HepG2 (cell line): Measurements from ENCODE around the gene VWC2L. TPM values are rescaled to one million over a fixed set of nuclear protein-coding genes. Genes with fewer than 3 reads are reported as not detected.

Experiments
- ARID2 ChIP-seq: sonication (generic); formaldehyde crosslinking; IDR thresholded peaks from 2 replicates; pipeline ENCODE4 v1.8.1; 2022; ENCODE audit warnings: mild to moderate bottlenecking, missing genetic modification reagents, borderline replicate concordance
- CHD2 ChIP-seq: IDR thresholded peaks from 2 replicates; pipeline ENCODE4 v1.6.1; 2011; ENCODE audit warnings: low read depth, low read length, improper control_type of control experiment
- IRF1 ChIP-seq: sonication (generic); formaldehyde crosslinking; IDR thresholded peaks from 2 replicates; pipeline ENCODE4 v1.4.0; 2020; ENCODE audit warnings: low read depth, mild to moderate bottlenecking, missing genetic modification reagents
- MEIS1 ChIP-seq: sonication (generic); formaldehyde crosslinking; IDR thresholded peaks from 2 replicates; pipeline ENCODE4 v1.9.0; 2021; ENCODE audit warnings: mild to moderate bottlenecking, missing genetic modification reagents, moderate library complexity, borderline replicate concordance
- TEAD2 ChIP-seq: sonication (generic); formaldehyde crosslinking; IDR thresholded peaks from 2 replicates; pipeline ENCODE4 v1.9.0; 2021; ENCODE audit warnings: missing genetic modification reagents
- ZNF317 ChIP-seq: sonication (generic); formaldehyde crosslinking; IDR thresholded peaks from 2 replicates; pipeline ENCODE4 v1.5.0; 2020; ENCODE audit warnings: mild to moderate bottlenecking, missing genetic modification reagents
- ZNF710 ChIP-seq: sonication (generic); formaldehyde crosslinking; IDR thresholded peaks from 2 replicates; pipeline ENCODE4 v1.5.0; 2020; ENCODE audit warnings: mild to moderate bottlenecking, missing genetic modification reagents, borderline replicate concordance
- ZNF788 ChIP-seq: sonication (generic); formaldehyde crosslinking; IDR thresholded peaks from 2 replicates; pipeline ENCODE4 v1.5.0; 2020; ENCODE audit warnings: mild to moderate bottlenecking, missing genetic modification reagents, borderline replicate concordance
- polyA plus RNA-seq, 8 experiments: library from polyadenylated mRNA; depleted of rRNA in 3 of 8; stranded (reverse) in 7 of 8; unstranded in 1 of 8; fragments of >200 nt; fragmentation: Illumina TruSeq in 4 of 8; extraction: Trizol in 4 of 8; gene quantifications; 2 replicates each; pipeline versions ENCODE4 v1.2.1 to v1.2.3, GENCODE V29; 2011 to 2016; ENCODE audit warnings: low read depth in 4 of 8, missing spikeins in 1 of 8, mixed read lengths in 1 of 8; ENCODE audit not compliant: insufficient read depth in 1 of 8
- total RNA-seq, 5 experiments: library from RNA; depleted of rRNA; stranded (reverse); fragments of >200 nt; fragmentation: Illumina TruSeq; extraction: Trizol; gene quantifications; 2 replicates each; pipeline ENCODE4 v1.2.3, GENCODE V29; 2016; ENCODE audit warnings: low read depth in 1 of 5
- TF ChIP-seq, protein P1 (sequence below), 2 experiments: fragments of 450-650 bp in 1 of 2; sonication (generic) in 1 of 2; formaldehyde crosslinking in 1 of 2; IDR thresholded peaks; 2 replicates each; pipeline versions ENCODE4 v1.6.1 to v1.8.0; 2016 to 2022; ENCODE audit warnings: antibody characterized with exemption in 1 of 2, mild to moderate bottlenecking in 1 of 2, missing genetic modification reagents in 1 of 2
- TF ChIP-seq, protein P2 (sequence below): sonication (generic); formaldehyde crosslinking; IDR thresholded peaks from 2 replicates; pipeline ENCODE4 v1.5.0; 2020; ENCODE audit warnings: mild to moderate bottlenecking, missing genetic modification reagents
- TF ChIP-seq, protein P3 (sequence below): IDR thresholded peaks from 2 replicates; pipeline ENCODE4 v1.6.1; 2012; ENCODE audit warnings: low read depth, low read length, improper control_type of control experiment

The VWC2L gene
- total and polyA plus RNA-seq, 2 of the 13 experiments (the other 11 are each of a cell fraction or from before 2014, with no cell fraction given), result not detected

GRCh38 chr2:214410918-214411554, at the start of gene VWC2L (continued):
- TF ChIP-seq, protein P1, sequence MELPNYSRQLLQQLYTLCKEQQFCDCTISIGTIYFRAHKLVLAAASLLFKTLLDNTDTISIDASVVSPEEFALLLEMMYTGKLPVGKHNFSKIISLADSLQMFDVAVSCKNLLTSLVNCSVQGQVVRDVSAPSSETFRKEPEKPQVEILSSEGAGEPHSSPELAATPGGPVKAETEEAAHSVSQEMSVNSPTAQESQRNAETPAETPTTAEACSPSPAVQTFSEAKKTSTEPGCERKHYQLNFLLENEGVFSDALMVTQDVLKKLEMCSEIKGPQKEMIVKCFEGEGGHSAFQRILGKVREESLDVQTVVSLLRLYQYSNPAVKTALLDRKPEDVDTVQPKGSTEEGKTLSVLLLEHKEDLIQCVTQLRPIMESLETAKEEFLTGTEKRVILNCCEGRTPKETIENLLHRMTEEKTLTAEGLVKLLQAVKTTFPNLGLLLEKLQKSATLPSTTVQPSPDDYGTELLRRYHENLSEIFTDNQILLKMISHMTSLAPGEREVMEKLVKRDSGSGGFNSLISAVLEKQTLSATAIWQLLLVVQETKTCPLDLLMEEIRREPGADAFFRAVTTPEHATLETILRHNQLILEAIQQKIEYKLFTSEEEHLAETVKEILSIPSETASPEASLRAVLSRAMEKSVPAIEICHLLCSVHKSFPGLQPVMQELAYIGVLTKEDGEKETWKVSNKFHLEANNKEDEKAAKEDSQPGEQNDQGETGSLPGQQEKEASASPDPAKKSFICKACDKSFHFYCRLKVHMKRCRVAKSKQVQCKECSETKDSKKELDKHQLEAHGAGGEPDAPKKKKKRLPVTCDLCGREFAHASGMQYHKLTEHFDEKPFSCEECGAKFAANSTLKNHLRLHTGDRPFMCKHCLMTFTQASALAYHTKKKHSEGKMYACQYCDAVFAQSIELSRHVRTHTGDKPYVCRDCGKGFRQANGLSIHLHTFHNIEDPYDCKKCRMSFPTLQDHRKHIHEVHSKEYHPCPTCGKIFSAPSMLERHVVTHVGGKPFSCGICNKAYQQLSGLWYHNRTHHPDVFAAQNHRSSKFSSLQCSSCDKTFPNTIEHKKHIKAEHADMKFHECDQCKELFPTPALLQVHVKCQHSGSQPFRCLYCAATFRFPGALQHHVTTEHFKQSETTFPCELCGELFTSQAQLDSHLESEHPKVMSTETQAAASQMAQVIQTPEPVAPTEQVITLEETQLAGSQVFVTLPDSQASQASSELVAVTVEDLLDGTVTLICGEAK (IDR thresholded peaks at IDR 0.05), result no peak
- TF ChIP-seq, protein P1 (CRISPR knock-in tag; IDR thresholded peaks at IDR 0.05), result peak; percentile 78
- TF ChIP-seq ARID2 (peak; percentile 81; the same call in 1 of the 2 replicates), ZNF317 (CRISPR knock-in tag) (peak; percentile 69; the same call in 1 of the 2 replicates), TEAD2 (CRISPR knock-in tag) (peak; percentile 88), IRF1 (no peak), CHD2 (no peak), ZNF710 (CRISPR knock-in tag) (no peak), MEIS1 (no peak), ZNF788 (CRISPR knock-in tag) (peak; percentile 70; the same call in 1 of the 2 replicates)
- TF ChIP-seq, protein P2, sequence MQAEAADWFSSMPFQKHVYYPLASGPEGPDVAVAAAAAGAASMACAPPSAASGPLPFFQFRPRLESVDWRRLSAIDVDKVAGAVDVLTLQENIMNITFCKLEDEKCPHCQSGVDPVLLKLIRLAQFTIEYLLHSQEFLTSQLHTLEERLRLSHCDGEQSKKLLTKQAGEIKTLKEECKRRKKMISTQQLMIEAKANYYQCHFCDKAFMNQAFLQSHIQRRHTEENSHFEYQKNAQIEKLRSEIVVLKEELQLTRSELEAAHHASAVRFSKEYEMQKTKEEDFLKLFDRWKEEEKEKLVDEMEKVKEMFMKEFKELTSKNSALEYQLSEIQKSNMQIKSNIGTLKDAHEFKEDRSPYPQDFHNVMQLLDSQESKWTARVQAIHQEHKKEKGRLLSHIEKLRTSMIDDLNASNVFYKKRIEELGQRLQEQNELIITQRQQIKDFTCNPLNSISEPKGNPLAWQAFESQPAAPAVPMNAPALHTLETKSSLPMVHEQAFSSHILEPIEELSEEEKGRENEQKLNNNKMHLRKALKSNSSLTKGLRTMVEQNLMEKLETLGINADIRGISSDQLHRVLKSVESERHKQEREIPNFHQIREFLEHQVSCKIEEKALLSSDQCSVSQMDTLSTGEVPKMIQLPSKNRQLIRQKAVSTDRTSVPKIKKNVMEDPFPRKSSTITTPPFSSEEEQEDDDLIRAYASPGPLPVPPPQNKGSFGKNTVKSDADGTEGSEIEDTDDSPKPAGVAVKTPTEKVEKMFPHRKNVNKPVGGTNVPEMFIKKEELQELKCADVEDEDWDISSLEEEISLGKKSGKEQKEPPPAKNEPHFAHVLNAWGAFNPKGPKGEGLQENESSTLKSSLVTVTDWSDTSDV (CRISPR knock-in tag), result peak; percentile 91; the same call in 1 of the 2 replicates
- TF ChIP-seq, protein P3, sequence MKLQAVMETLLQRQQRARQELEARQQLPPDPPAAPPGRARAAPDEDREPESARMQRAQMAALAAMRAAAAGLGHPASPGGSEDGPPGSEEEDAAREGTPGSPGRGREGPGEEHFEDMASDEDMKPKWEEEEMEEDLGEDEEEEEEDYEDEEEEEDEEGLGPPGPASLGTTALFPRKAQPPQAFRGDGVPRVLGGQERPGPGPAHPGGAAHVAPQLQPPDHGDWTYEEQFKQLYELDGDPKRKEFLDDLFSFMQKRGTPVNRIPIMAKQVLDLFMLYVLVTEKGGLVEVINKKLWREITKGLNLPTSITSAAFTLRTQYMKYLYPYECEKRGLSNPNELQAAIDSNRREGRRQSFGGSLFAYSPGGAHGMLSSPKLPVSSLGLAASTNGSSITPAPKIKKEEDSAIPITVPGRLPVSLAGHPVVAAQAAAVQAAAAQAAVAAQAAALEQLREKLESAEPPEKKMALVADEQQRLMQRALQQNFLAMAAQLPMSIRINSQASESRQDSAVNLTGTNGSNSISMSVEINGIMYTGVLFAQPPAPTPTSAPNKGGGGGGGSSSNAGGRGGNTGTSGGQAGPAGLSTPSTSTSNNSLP, result no peak
